ENCODE measurements around the gene SVEP1.

The SVEP1 gene

GRCh38 chr9:110526426-110526825 is 53.1 kb downstream of the SVEP1 start:
- Mint-ChIP-seq H3K27ac (no peak overlapping the region), H3K36me3 (ENCODE audit: low read depth) (no peaks in the 10 kb centered on the region), H3K9me3 (no peaks in the 10 kb centered on the region), H3K4me1 (ENCODE audit: low read depth) (no peaks in the 10 kb centered on the region), H3K4me3 (no peak overlapping the region), H3K27me3 (ENCODE audit: low read depth) (peaks cover 3% of the 10 kb centered on the region)
- DNase-seq (ENCODE audit: low spot score), result no peak

- no peak overlapping the region for H3K27ac Mint-ChIP-seq
- H3K4me1 Mint-ChIP-seq (ENCODE audit: low read depth), result no peaks in the 10 kb centered on the region
- DNase-seq (ENCODE audit: low spot score), result no peak
- peaks cover 3% of the 10 kb centered on the region for H3K27me3 Mint-ChIP-seq (ENCODE audit: low read depth)
- no peak overlapping the region for H3K4me3 Mint-ChIP-seq
- no peaks in the 10 kb centered on the region for H3K36me3 Mint-ChIP-seq (ENCODE audit: low read depth)
- no peaks in the 10 kb centered on the region for H3K9me3 Mint-ChIP-seq
Measured at GRCh38 chr9:110521206-110521605, 58.3 kb downstream of the SVEP1 start.

- no peaks in the 10 kb centered on the region for H3K36me3 Mint-ChIP-seq (ENCODE audit: low read depth)
- H3K9me3 Mint-ChIP-seq, result no peaks in the 10 kb centered on the region
- H3K27ac Mint-ChIP-seq, result no peak overlapping the region
- peaks cover 3% of the 10 kb centered on the region for H3K27me3 Mint-ChIP-seq (ENCODE audit: low read depth)
- H3K4me1 Mint-ChIP-seq (ENCODE audit: low read depth), result no peaks in the 10 kb centered on the region
- DNase-seq (ENCODE audit: low spot score), result no peak
- no peak overlapping the region for H3K4me3 Mint-ChIP-seq
Measured at GRCh38 chr9:110520120-110520701, 59.3 kb downstream of the SVEP1 start.

GRCh38 chr9:110517483-110517882 is 62.1 kb downstream of the SVEP1 start:
- DNase-seq (ENCODE audit: low spot score), result no peak
- Mint-ChIP-seq H3K4me3 (no peak overlapping the region), H3K9me3 (no peaks in the 10 kb centered on the region), H3K4me1 (ENCODE audit: low read depth) (no peaks in the 10 kb centered on the region), H3K27ac (no peak overlapping the region), H3K27me3 (ENCODE audit: low read depth) (no peaks in the 10 kb centered on the region), H3K36me3 (ENCODE audit: low read depth) (no peaks in the 10 kb centered on the region)

GRCh38 chr9:110514897-110515296 is 64.6 kb downstream of the SVEP1 start:
- H3K4me3 Mint-ChIP-seq, result no peak overlapping the region
- H3K4me1 Mint-ChIP-seq (ENCODE audit: low read depth), result no peaks in the 10 kb centered on the region
- no peak overlapping the region for H3K27ac Mint-ChIP-seq
- no peaks in the 10 kb centered on the region for H3K9me3 Mint-ChIP-seq
- DNase-seq (ENCODE audit: low spot score), result no peak
- no peaks in the 10 kb centered on the region for H3K36me3 Mint-ChIP-seq (ENCODE audit: low read depth)
- no peaks in the 10 kb centered on the region for H3K27me3 Mint-ChIP-seq (ENCODE audit: low read depth)

DNA sequence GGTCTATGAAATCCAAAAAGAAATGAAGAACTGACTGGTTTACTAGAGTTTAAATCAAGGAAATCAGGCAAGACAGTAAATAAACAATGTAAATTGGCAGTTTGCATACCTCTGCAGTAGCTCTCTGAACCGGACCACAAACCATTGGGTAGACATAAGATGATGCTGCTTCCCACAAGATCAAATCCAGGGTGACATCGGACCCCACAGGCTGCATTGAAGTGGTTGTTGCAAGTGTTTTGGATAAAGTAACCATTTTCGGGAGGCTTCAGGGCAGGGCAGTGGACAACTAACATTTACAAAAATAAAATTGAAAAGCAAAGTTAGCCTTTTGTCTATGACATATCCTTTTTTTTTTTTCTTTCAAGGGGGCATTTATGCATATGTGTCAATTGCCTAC is 66.7 kb downstream of the SVEP1 start:
- Mint-ChIP-seq H3K4me3 (no peak overlapping the region), H3K27ac (no peak overlapping the region), H3K36me3 (ENCODE audit: low read depth) (no peaks in the 10 kb centered on the region), H3K27me3 (ENCODE audit: low read depth) (no peaks in the 10 kb centered on the region), H3K4me1 (ENCODE audit: low read depth) (no peaks in the 10 kb centered on the region), H3K9me3 (no peaks in the 10 kb centered on the region)
- no peak for DNase-seq (ENCODE audit: low spot score)

DNA sequence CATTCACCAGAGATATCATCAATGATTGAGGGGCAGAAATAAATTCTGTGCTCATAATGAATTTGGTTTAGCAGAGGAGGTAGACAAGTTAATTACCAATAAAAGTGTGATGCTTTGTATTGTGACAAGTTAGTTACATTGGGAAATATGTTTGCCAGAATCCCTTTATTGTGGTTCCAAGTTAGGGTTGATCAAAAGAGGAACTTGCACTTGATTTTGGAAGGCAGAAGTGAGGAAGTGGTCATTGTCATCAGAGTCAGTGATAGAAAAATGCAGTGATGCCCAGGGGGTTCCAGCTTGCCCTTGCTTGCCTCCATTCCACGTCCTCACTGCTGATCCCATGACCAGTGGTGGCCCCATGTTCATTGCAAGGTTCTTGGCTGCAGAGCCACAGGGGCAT is 69.7 kb downstream of the SVEP1 start:
- H3K27me3 Mint-ChIP-seq (ENCODE audit: low read depth), result no peaks in the 10 kb centered on the region

GRCh38 chr9:110502842-110503241 is 76.7 kb downstream of the SVEP1 start:
- no peak overlapping the region for H3K4me3 Mint-ChIP-seq
- H3K27me3 Mint-ChIP-seq (ENCODE audit: low read depth), result no peaks in the 10 kb centered on the region
- H3K9me3 Mint-ChIP-seq, result no peaks in the 10 kb centered on the region
- H3K4me1 Mint-ChIP-seq (ENCODE audit: low read depth), result no peaks in the 10 kb centered on the region
- H3K36me3 Mint-ChIP-seq (ENCODE audit: low read depth), result no peaks in the 10 kb centered on the region
- no peak for DNase-seq (ENCODE audit: low spot score)
- H3K27ac Mint-ChIP-seq, result no peak overlapping the region

More for the DNA sequence above, 69.7 kb downstream of the SVEP1 start:
- no peaks in the 10 kb centered on the region for H3K9me3 Mint-ChIP-seq
- no peaks in the 10 kb centered on the region for H3K36me3 Mint-ChIP-seq (ENCODE audit: low read depth)
- H3K4me1 Mint-ChIP-seq (ENCODE audit: low read depth), result no peaks in the 10 kb centered on the region
- DNase-seq (ENCODE audit: low spot score), result no peak
- H3K4me3 Mint-ChIP-seq, result no peak overlapping the region
- no peak overlapping the region for H3K27ac Mint-ChIP-seq

DNA sequence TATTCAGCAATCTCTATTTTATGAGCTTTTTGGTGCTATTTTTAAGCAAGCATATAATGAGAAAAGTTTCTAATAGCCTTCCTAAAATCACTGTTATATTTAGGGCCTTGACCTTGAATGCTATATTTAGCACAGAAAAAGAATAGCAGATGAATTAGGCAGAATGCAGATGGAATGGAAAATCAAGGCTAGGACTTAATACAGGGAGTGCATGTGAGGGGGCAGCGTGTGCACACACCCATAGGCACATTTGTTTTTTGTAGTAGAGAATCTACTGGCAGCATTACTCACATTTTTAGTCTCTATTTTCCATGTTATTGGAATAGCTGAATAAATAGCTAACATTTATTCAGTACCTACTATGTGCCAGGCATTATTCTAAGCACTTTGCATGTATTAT is 79.9 kb downstream of the SVEP1 start:
- Mint-ChIP-seq H3K4me3 (no peak overlapping the region), H3K4me1 (ENCODE audit: low read depth) (no peaks in the 10 kb centered on the region), H3K27ac (no peak overlapping the region), H3K9me3 (no peaks in the 10 kb centered on the region), H3K27me3 (ENCODE audit: low read depth) (no peaks in the 10 kb centered on the region), H3K36me3 (ENCODE audit: low read depth) (no peaks in the 10 kb centered on the region)
- no peak for DNase-seq (ENCODE audit: low spot score)

DNA sequence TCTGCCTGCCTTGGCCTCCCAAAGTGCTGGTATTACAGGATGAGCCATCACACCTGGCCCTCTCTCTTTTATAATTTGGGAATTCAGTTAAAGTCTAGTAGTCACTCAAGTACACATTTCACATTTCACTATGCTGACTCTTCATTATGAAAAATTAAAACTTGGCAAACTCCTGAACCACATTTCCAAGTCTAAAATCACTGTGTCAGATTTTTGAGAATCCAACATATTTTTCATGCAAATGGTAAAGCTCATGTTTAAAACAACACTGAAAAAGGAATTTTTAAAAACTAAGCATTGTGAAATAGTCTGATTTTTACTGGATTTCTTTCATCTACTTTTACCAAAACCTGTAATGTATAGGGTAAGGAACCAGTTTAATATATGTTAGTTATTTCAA is 92.3 kb downstream of the SVEP1 start:
- H3K9me3 Mint-ChIP-seq, result no peaks in the 10 kb centered on the region
- H3K27ac Mint-ChIP-seq, result no peak overlapping the region
- no peaks in the 10 kb centered on the region for H3K36me3 Mint-ChIP-seq (ENCODE audit: low read depth)
- H3K4me3 Mint-ChIP-seq, result no peak overlapping the region
- DNase-seq (ENCODE audit: low spot score), result no peak
- H3K4me1 Mint-ChIP-seq (ENCODE audit: low read depth), result no peaks in the 10 kb centered on the region
- no peaks in the 10 kb centered on the region for H3K27me3 Mint-ChIP-seq (ENCODE audit: low read depth)

GRCh38 chr9:110486218-110486617 is 93.3 kb downstream of the SVEP1 start:
- Mint-ChIP-seq H3K36me3 (ENCODE audit: low read depth) (no peaks in the 10 kb centered on the region), H3K4me3 (no peak overlapping the region), H3K4me1 (ENCODE audit: low read depth) (no peaks in the 10 kb centered on the region), H3K27ac (no peak overlapping the region), H3K27me3 (ENCODE audit: low read depth) (no peaks in the 10 kb centered on the region), H3K9me3 (no peaks in the 10 kb centered on the region)
- no peak for DNase-seq (ENCODE audit: low spot score)

GRCh38 chr9:110479481-110479880 is 100.1 kb downstream of the SVEP1 start:
- H3K27ac Mint-ChIP-seq, result no peak overlapping the region
- no peaks in the 10 kb centered on the region for H3K27me3 Mint-ChIP-seq (ENCODE audit: low read depth)
- no peaks in the 10 kb centered on the region for H3K4me1 Mint-ChIP-seq (ENCODE audit: low read depth)
- H3K36me3 Mint-ChIP-seq (ENCODE audit: low read depth), result no peaks in the 10 kb centered on the region
- no peak overlapping the region for H3K4me3 Mint-ChIP-seq
- H3K9me3 Mint-ChIP-seq, result no peaks in the 10 kb centered on the region
- no peak for DNase-seq (ENCODE audit: low spot score)

GRCh38 chr9:110476251-110476650 is 103.3 kb downstream of the SVEP1 start:
- no peaks in the 10 kb centered on the region for H3K36me3 Mint-ChIP-seq (ENCODE audit: low read depth)
- DNase-seq (ENCODE audit: low spot score), result no peak
- no peaks in the 10 kb centered on the region for H3K27me3 Mint-ChIP-seq (ENCODE audit: low read depth)
- no peak overlapping the region for H3K27ac Mint-ChIP-seq
- H3K9me3 Mint-ChIP-seq, result no peaks in the 10 kb centered on the region
- no peaks in the 10 kb centered on the region for H3K4me1 Mint-ChIP-seq (ENCODE audit: low read depth)
- H3K4me3 Mint-ChIP-seq, result no peak overlapping the region

DNA sequence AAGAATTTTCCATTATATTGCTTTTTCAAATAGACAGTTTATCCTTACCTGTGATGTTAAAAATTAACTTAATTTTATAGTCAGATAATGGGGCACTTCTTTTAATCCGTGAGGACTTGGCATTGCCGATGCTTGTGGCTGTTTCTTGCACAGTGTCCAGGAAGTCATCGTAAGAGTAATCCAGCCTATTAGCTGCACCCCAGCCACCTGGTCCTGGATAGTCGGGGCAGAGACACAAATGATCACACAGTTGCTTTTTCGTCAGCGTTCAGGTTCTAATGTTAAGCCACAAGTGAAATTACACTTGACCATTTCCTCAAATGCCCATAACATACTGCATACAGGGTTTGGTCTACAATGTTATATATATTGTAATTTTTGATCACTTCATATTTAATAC is 107.4 kb downstream of the SVEP1 start:
- Mint-ChIP-seq H3K4me1 (ENCODE audit: low read depth) (no peaks in the 10 kb centered on the region), H3K36me3 (ENCODE audit: low read depth) (no peaks in the 10 kb centered on the region), H3K9me3 (no peaks in the 10 kb centered on the region), H3K27me3 (ENCODE audit: low read depth) (no peaks in the 10 kb centered on the region), H3K4me3 (no peak overlapping the region), H3K27ac (no peak overlapping the region)
- no peak for DNase-seq (ENCODE audit: low spot score)

- no peak for DNase-seq (ENCODE audit: low spot score)
- Mint-ChIP-seq H3K4me1 (ENCODE audit: low read depth) (no peaks in the 10 kb centered on the region), H3K27me3 (ENCODE audit: low read depth) (no peaks in the 10 kb centered on the region), H3K27ac (no peak overlapping the region), H3K4me3 (no peak overlapping the region), H3K36me3 (ENCODE audit: low read depth) (no peaks in the 10 kb centered on the region), H3K9me3 (no peaks in the 10 kb centered on the region)
Measured at GRCh38 chr9:110468950-110469349, 110.6 kb downstream of the SVEP1 start.

All from T-helper 2 cell treated with Interferon-gamma antibody and Interleukin-4, amounts not matched to agents 5 μg/mL and 100 μg/mL, for 36 hours (primary cell).